ENCODE results near the gene PTK6.

PTK6 gene

GRCh38 chr20:63544958-63545516, 7.9 kb upstream of the PTK6 start:
- H3K27ac ChIP-seq (ENCODE audit: low read length), result no peak overlapping the region
- no peak overlapping the region for H3K9ac ChIP-seq (ENCODE audit: low read depth, low read length)

GRCh38 chr20:63544241-63544957, 7.2 kb upstream of the PTK6 start:
- Histone ChIP-seq H3K4me3 (ENCODE audit: low read length) (no peak overlapping the region), H3K27me3 (ENCODE audit: insufficient read depth, low read length) (no peaks in the 10 kb centered on the region), H3K36me3 (ENCODE audit: insufficient read depth, low read depth, low read length) (no peaks in the 10 kb centered on the region), H3K9ac (ENCODE audit: low read depth, low read length) (no peak overlapping the region), H3K4me1 (ENCODE audit: insufficient read depth, low read length) (no peaks in the 10 kb centered on the region), H3K27ac (ENCODE audit: low read length) (no peak overlapping the region), H3K9me3 (ENCODE audit: insufficient read depth, low read depth, low read length) (no peaks in the 10 kb centered on the region)

More at GRCh38 chr20:63544958-63545516, 7.9 kb upstream of the PTK6 start:
- Histone ChIP-seq H3K9me3 (ENCODE audit: insufficient read depth, low read depth, low read length) (no peaks in the 10 kb centered on the region), H3K4me1 (ENCODE audit: insufficient read depth, low read length) (no peaks in the 10 kb centered on the region), H3K4me3 (ENCODE audit: low read length) (no peak overlapping the region), H3K36me3 (ENCODE audit: insufficient read depth, low read depth, low read length) (no peaks in the 10 kb centered on the region), H3K27me3 (ENCODE audit: insufficient read depth, low read length) (no peaks in the 10 kb centered on the region)

- H3K27ac ChIP-seq (ENCODE audit: low read length), result no peak overlapping the region
- H3K4me1 ChIP-seq (ENCODE audit: insufficient read depth, low read length), result no peaks in the 10 kb centered on the region
- H3K9ac ChIP-seq (ENCODE audit: low read depth, low read length), result no peak overlapping the region
- no peaks in the 10 kb centered on the region for H3K27me3 ChIP-seq (ENCODE audit: insufficient read depth, low read length)
- H3K9me3 ChIP-seq (ENCODE audit: insufficient read depth, low read depth, low read length), result no peaks in the 10 kb centered on the region
- no peaks in the 10 kb centered on the region for H3K36me3 ChIP-seq (ENCODE audit: insufficient read depth, low read depth, low read length)
- no peak overlapping the region for H3K4me3 ChIP-seq (ENCODE audit: low read length)
Measured at GRCh38 chr20:63543733-63544132, 6.6 kb upstream of the PTK6 start.

- H3K9ac ChIP-seq (ENCODE audit: low read depth, low read length), result no peak overlapping the region
- no peaks in the 10 kb centered on the region for H3K9me3 ChIP-seq (ENCODE audit: insufficient read depth, low read depth, low read length)
- no peaks in the 10 kb centered on the region for H3K4me1 ChIP-seq (ENCODE audit: insufficient read depth, low read length)
- no peaks in the 10 kb centered on the region for H3K36me3 ChIP-seq (ENCODE audit: insufficient read depth, low read depth, low read length)
- no peak overlapping the region for H3K4me3 ChIP-seq (ENCODE audit: low read length)
- H3K27ac ChIP-seq (ENCODE audit: low read length), result no peak overlapping the region
- H3K27me3 ChIP-seq (ENCODE audit: insufficient read depth, low read length), result no peaks in the 10 kb centered on the region
Measured at GRCh38 chr20:63543131-63543530, 6.0 kb upstream of the PTK6 start.

- Histone ChIP-seq H3K9me3 (ENCODE audit: insufficient read depth, low read depth, low read length) (no peaks in the 10 kb centered on the region), H3K9ac (ENCODE audit: low read depth, low read length) (no peak overlapping the region), H3K27ac (ENCODE audit: low read length) (no peak overlapping the region), H3K4me1 (ENCODE audit: insufficient read depth, low read length) (no peaks in the 10 kb centered on the region), H3K27me3 (ENCODE audit: insufficient read depth, low read length) (no peaks in the 10 kb centered on the region), H3K4me3 (ENCODE audit: low read length) (no peak overlapping the region), H3K36me3 (ENCODE audit: insufficient read depth, low read depth, low read length) (no peaks in the 10 kb centered on the region)
Measured at GRCh38 chr20:63542696-63543095, 5.5 kb upstream of the PTK6 start.

GRCh38 chr20:63542031-63542559, 4.9 kb upstream of the PTK6 start:
- Histone ChIP-seq H3K4me3 (ENCODE audit: low read length) (no peak overlapping the region), H3K9me3 (ENCODE audit: insufficient read depth, low read depth, low read length) (no peaks in the 10 kb centered on the region), H3K9ac (ENCODE audit: low read depth, low read length) (no peak overlapping the region), H3K27ac (ENCODE audit: low read length) (no peak overlapping the region), H3K36me3 (ENCODE audit: insufficient read depth, low read depth, low read length) (no peaks in the 10 kb centered on the region), H3K27me3 (ENCODE audit: insufficient read depth, low read length) (no peaks in the 10 kb centered on the region), H3K4me1 (ENCODE audit: insufficient read depth, low read length) (no peaks in the 10 kb centered on the region)

GRCh38 chr20:63541371-63541770, 4.2 kb upstream of the PTK6 start:
- no peaks in the 10 kb centered on the region for H3K4me1 ChIP-seq (ENCODE audit: insufficient read depth, low read length)
- H3K4me3 ChIP-seq (ENCODE audit: low read length), result no peak overlapping the region
- no peak overlapping the region for H3K9ac ChIP-seq (ENCODE audit: low read depth, low read length)

GRCh38 chr20:63540417-63541186, 3.4 kb upstream of the PTK6 start:
- Histone ChIP-seq H3K4me1 (ENCODE audit: insufficient read depth, low read length) (no peaks in the 10 kb centered on the region), H3K9ac (ENCODE audit: low read depth, low read length) (no peak overlapping the region), H3K27me3 (ENCODE audit: insufficient read depth, low read length) (no peaks in the 10 kb centered on the region), H3K9me3 (ENCODE audit: insufficient read depth, low read depth, low read length) (no peaks in the 10 kb centered on the region), H3K4me3 (ENCODE audit: low read length) (no peak overlapping the region), H3K27ac (ENCODE audit: low read length) (no peak overlapping the region), H3K36me3 (ENCODE audit: insufficient read depth, low read depth, low read length) (no peaks in the 10 kb centered on the region)

More at GRCh38 chr20:63541371-63541770, 4.2 kb upstream of the PTK6 start:
- Histone ChIP-seq H3K36me3 (ENCODE audit: insufficient read depth, low read depth, low read length) (no peaks in the 10 kb centered on the region), H3K9me3 (ENCODE audit: insufficient read depth, low read depth, low read length) (no peaks in the 10 kb centered on the region), H3K27me3 (ENCODE audit: insufficient read depth, low read length) (no peaks in the 10 kb centered on the region), H3K27ac (ENCODE audit: low read length) (no peak overlapping the region)

GRCh38 chr20:63539441-63540370, 2.5 kb upstream of the PTK6 start:
- Histone ChIP-seq H3K4me1 (ENCODE audit: insufficient read depth, low read length) (no peaks in the 10 kb centered on the region), H3K9me3 (ENCODE audit: insufficient read depth, low read depth, low read length) (no peaks in the 10 kb centered on the region), H3K9ac (ENCODE audit: low read depth, low read length) (no peak overlapping the region), H3K4me3 (ENCODE audit: low read length) (no peak overlapping the region), H3K27ac (ENCODE audit: low read length) (no peak overlapping the region), H3K36me3 (ENCODE audit: insufficient read depth, low read depth, low read length) (no peaks in the 10 kb centered on the region), H3K27me3 (ENCODE audit: insufficient read depth, low read length) (no peaks in the 10 kb centered on the region)

GRCh38 chr20:63539092-63539430, 1.9 kb upstream of the PTK6 start:
- Histone ChIP-seq H3K9me3 (ENCODE audit: insufficient read depth, low read depth, low read length) (no peaks in the 10 kb centered on the region), H3K27ac (ENCODE audit: low read length) (no peak overlapping the region), H3K36me3 (ENCODE audit: insufficient read depth, low read depth, low read length) (no peaks in the 10 kb centered on the region), H3K4me3 (ENCODE audit: low read length) (no peak overlapping the region), H3K4me1 (ENCODE audit: insufficient read depth, low read length) (no peaks in the 10 kb centered on the region), H3K9ac (ENCODE audit: low read depth, low read length) (no peak overlapping the region), H3K27me3 (ENCODE audit: insufficient read depth, low read length) (no peaks in the 10 kb centered on the region)
